K562 (cell line): ENCODE measurements around the gene MYBPC3. TPM values are rescaled to one million over a fixed set of nuclear protein-coding genes. Genes with fewer than 3 reads are reported as not detected.

Source experiments
- ATAC-seq: fragments of 200-7000 bp; cut with Tn5 transposase; 3 replicates; pipeline ENCODE4 v1.9.1; 2020; ENCODE audit warnings: moderate library complexity
- BruUV-seq: library from RNA; stranded (reverse); fragments of 400-500 nt; replicated peaks from 2 replicates; lab custom pipeline; 2021; lab: Mats Ljungman, UMichigan
- CTCF ChIA-PET: fragments of 300-600 bp; formaldehyde crosslinking; extraction: SDS; loops from one replicate; lab custom pipeline; 2021; ENCODE audit warnings: low intra/inter-chr PET ratio; lab: Yijun Ruan, JAX
- POLR2A ChIA-PET: fragments of 300-600, 350-650 bp; sonication (Branson Sonifier 250); formaldehyde crosslinking; extraction: SDS; loops from one replicate; lab custom pipeline; 2021; ENCODE audit warnings: antibody characterized with exemption, inconsistent platforms; lab: Yijun Ruan, JAX
- DNase-seq, 4 experiments: peaks; one replicate each; pipeline versions ENCODE4 v3.0.0 to v3.0.0-alpha.2; 2011 to 2018; ENCODE audit warnings: low spot score in 3 of 4, mixed read lengths in 3 of 4; ENCODE audit errors: extremely low read depth in 1 of 4
- FAIRE-seq: peaks from 2 replicates; lab custom pipeline; 2011; peaks lifted over from hg19 to GRCh38; lab: Jason Lieb, UNC
- H2AFZ ChIP-seq: 2 replicates; pipeline ENCODE4 v1.6.0; 2011; ENCODE audit warnings: low read depth, low read length, control low read depth, inconsistent platforms
- H3K27ac ChIP-seq: fragments of 200-600 bp; 3 replicates; pipeline ENCODE4 v1.8.0; 2011; ENCODE audit warnings: low read depth, mild to moderate bottlenecking, control low read depth, inconsistent platforms, low read length, moderate library complexity, mixed read lengths; ENCODE audit errors: extremely low read depth
- H3K27me3 ChIP-seq, 2 experiments: fragments of 300-600 bp in 1 of 2; 2 replicates in 1 of 2; 3 replicates in 1 of 2; pipeline versions ENCODE4 v1.6.0 to v1.8.0; 2011; ENCODE audit warnings: inconsistent platforms in 2 of 2, low read length in 2 of 2, mild to moderate bottlenecking in 1 of 2, mixed read lengths in 1 of 2, moderate library complexity in 1 of 2; ENCODE audit not compliant: control insufficient read depth in 2 of 2, insufficient read depth in 2 of 2
- H3K36me3 ChIP-seq: fragments of 300-600 bp; 3 replicates; pipeline ENCODE4 v1.8.0; 2011; ENCODE audit warnings: mild to moderate bottlenecking, low read length, inconsistent platforms; ENCODE audit not compliant: control insufficient read depth, insufficient read depth
- H3K4me1 ChIP-seq, 2 experiments: fragments of 200-600 bp in 1 of 2; replicated peaks in 1 of 2; 2 replicates in 1 of 2; 3 replicates in 1 of 2; pipeline versions ENCODE4 v1.5.1 to v1.8.0; 2011; ENCODE audit warnings: inconsistent platforms in 2 of 2, low read length in 2 of 2, mild to moderate bottlenecking in 1 of 2, mixed read lengths in 1 of 2, moderate library complexity in 1 of 2; ENCODE audit not compliant: control insufficient read depth in 2 of 2, insufficient read depth in 2 of 2
- H3K4me2 ChIP-seq: 2 replicates; pipeline ENCODE4 v1.6.1; 2011; ENCODE audit warnings: low read length, control low read depth, inconsistent platforms, mixed read lengths; ENCODE audit not compliant: insufficient read depth
- H3K4me3 ChIP-seq: fragments of 200-600 bp; sonication (generic), shearing (Covaris generic); 2 replicates; pipeline ENCODE4 v1.5.1; 2016; ENCODE audit warnings: control low read depth, inconsistent platforms
- H3K79me2 ChIP-seq: fragments of 200-600 bp; 3 replicates; pipeline ENCODE4 v1.8.0; 2011; ENCODE audit warnings: low read length, inconsistent platforms; ENCODE audit not compliant: control insufficient read depth, insufficient read depth
- H3K9ac ChIP-seq, 2 experiments: 2 replicates each; pipeline versions ENCODE4 v1.6.0 to v1.6.1; 2011; ENCODE audit warnings: low read depth in 2 of 2, low read length in 2 of 2, control low read depth in 1 of 2, inconsistent platforms in 1 of 2, mild to moderate bottlenecking in 1 of 2, mixed read lengths in 1 of 2; ENCODE audit not compliant: insufficient read depth in 1 of 2
- H3K9me1 ChIP-seq: one replicate; pipeline ENCODE4 v1.6.0; 2011; ENCODE audit warnings: inconsistent platforms, mild to moderate bottlenecking, low read length, moderate library complexity; ENCODE audit not compliant: control insufficient read depth, insufficient read depth
- H3K9me3 ChIP-seq: replicated peaks from 2 replicates; pipeline ENCODE4 v1.5.1; 2011; ENCODE audit warnings: low read depth, low read length, inconsistent platforms; ENCODE audit not compliant: control insufficient read depth, insufficient read depth
- H4K20me1 ChIP-seq: replicated peaks from 2 replicates; pipeline ENCODE4 v1.6.1; 2011; ENCODE audit warnings: low read length, inconsistent platforms, mixed read lengths; ENCODE audit not compliant: control insufficient read depth, insufficient read depth
- BCOR ChIP-seq: fragments of 450-650 bp; IDR thresholded peaks from 2 replicates; pipeline ENCODE4 v1.6.1; 2016
- BRD4 ChIP-seq: fragments of 200-600 bp; sonication (generic); IDR thresholded peaks from 2 replicates; pipeline ENCODE4 v1.6.1; 2017; ENCODE audit warnings: inconsistent platforms
- HMGN3 ChIP-seq: IDR thresholded peaks from 2 replicates; pipeline ENCODE4 v1.6.1; 2011; ENCODE audit warnings: borderline replicate concordance, low read depth, mild to moderate bottlenecking, mixed read lengths, low read length; ENCODE audit not compliant: insufficient read length; ENCODE audit errors: extremely low read depth
- MTA1 ChIP-seq: fragments of 450-650 bp; IDR thresholded peaks from 2 replicates; pipeline ENCODE4 v1.6.1; 2017; ENCODE audit warnings: borderline replicate concordance
- NR2C2 ChIP-seq, 2 experiments: fragments of 200-800 bp in 1 of 2; sonication (Bioruptor generic) in 1 of 2; sonication (generic) in 1 of 2; formaldehyde crosslinking in 1 of 2; IDR thresholded peaks; 2 replicates each; pipeline versions ENCODE4 v1.6.1 to v1.8.0; 2016 to 2022; ENCODE audit warnings: mild to moderate bottlenecking in 1 of 2, missing compliant biosample characterization in 1 of 2, missing genetic modification characterization in 1 of 2, missing genetic modification reagents in 1 of 2
- POLR2AphosphoS5 ChIP-seq: IDR thresholded peaks from 2 replicates; pipeline ENCODE4 v1.6.1; 2011; ENCODE audit warnings: mild to moderate bottlenecking, low read depth, low read length, moderate library complexity; ENCODE audit not compliant: control insufficient read depth, insufficient read depth
- TAF1 ChIP-seq: IDR thresholded peaks from 2 replicates; pipeline ENCODE4 v1.6.1; 2011; ENCODE audit warnings: mild to moderate bottlenecking, low read length, moderate library complexity; ENCODE audit not compliant: insufficient read depth, control insufficient read depth, severe bottlenecking; ENCODE audit errors: extremely low read depth
- YY1 ChIP-seq, 3 experiments: IDR thresholded peaks; 2 replicates each; pipeline ENCODE4 v1.6.1; 2011; ENCODE audit warnings: low read length in 2 of 3, mild to moderate bottlenecking in 2 of 3, moderate library complexity in 2 of 3, borderline replicate concordance in 1 of 3, control low read depth in 1 of 3, low read depth in 1 of 3; ENCODE audit not compliant: insufficient read depth in 3 of 3, insufficient replicate concordance in 2 of 3, control insufficient read depth in 1 of 3, insufficient read length in 1 of 3; ENCODE audit errors: extremely low read depth in 1 of 3
- ZBTB17 ChIP-seq: fragments of 450-650 bp; formaldehyde crosslinking; IDR thresholded peaks from 2 replicates; pipeline ENCODE4 v1.4.0; 2020; ENCODE audit warnings: mild to moderate bottlenecking
- ZNF165 ChIP-seq: fragments of 250-450 bp; sonication (Bioruptor Pico); IDR thresholded peaks from 2 replicates; pipeline ENCODE4 v1.4.0; 2020; ENCODE audit warnings: borderline replicate concordance
- ZNF217 ChIP-seq: sonication (generic); formaldehyde crosslinking; IDR thresholded peaks from 2 replicates; pipeline ENCODE4 v1.8.0; 2022; ENCODE audit warnings: mild to moderate bottlenecking, missing genetic modification reagents
- ZNF232 ChIP-seq: sonication (generic); formaldehyde crosslinking; IDR thresholded peaks from 2 replicates; pipeline ENCODE4 v1.8.0; 2022; ENCODE audit warnings: mild to moderate bottlenecking, missing genetic modification reagents
- ZNF551 ChIP-seq: fragments of 250-450 bp; sonication (Bioruptor Pico); IDR thresholded peaks from 2 replicates; pipeline ENCODE4 v1.5.0; 2021; ENCODE audit warnings: mild to moderate bottlenecking, moderate library complexity
- WGBS: fragments of 100-300 bp; shearing (Covaris generic); methylation state at CpG from one replicate; pipeline ENCODE4 v1.1.6; 2016; ENCODE audit warnings: low coverage, mixed read lengths; ENCODE audit not compliant: insufficient coverage; ENCODE audit errors: missing lambda C conversion rate; 5-methylcytosine and 5-hydroxymethylcytosine counted together
- in situ Hi-C: fragments of 300-500 bp; cut with MboI; formaldehyde crosslinking; loops from 4 replicates; pipeline ENCODE4 v1.15.0; 2018; ENCODE audit warnings: inconsistent platforms, mixed read lengths
- intact Hi-C: fragments of 100-400 bp; cut with micrococcal nuclease; formaldehyde crosslinking; loops from 2 replicates; pipeline ENCODE4 v1.14.2; 2022
- polyA plus RNA-seq, 8 experiments: library from polyadenylated mRNA; depleted of rRNA in 4 of 8; stranded (reverse) in 5 of 8; unstranded in 3 of 8; fragments of >200 nt; fragmentation: Nextera tagmentation in 2 of 8; fragmentation: Illumina TruSeq in 1 of 8; extraction: Ambion mirVana in 2 of 8; extraction: Trizol in 1 of 8; gene quantifications; 2 replicates each; pipeline versions ENCODE4 v1.2.1 to v1.2.3, GENCODE V29; 2011 to 2014; ENCODE audit warnings: inconsistent platforms in 1 of 8, missing spikeins in 1 of 8
- total RNA-seq, 7 experiments: library from RNA; depleted of rRNA in 6 of 7; stranded (reverse); fragments of >200 nt in 6 of 7; fragmentation: Illumina TruSeq in 2 of 7; extraction: Trizol in 2 of 7; gene quantifications; 2 replicates each; pipeline versions ENCODE4 v1.2.1 to v1.2.3, GENCODE V29; 2011 to 2021; ENCODE audit warnings: low replicate concordance in 1 of 7
- TF ChIP-seq, protein P1 (sequence below): fragments of 250-450 bp; sonication (Bioruptor Pico); IDR thresholded peaks from 2 replicates; pipeline ENCODE4 v1.5.0; 2021
- TF ChIP-seq, protein P2 (sequence below): fragments of 450-650 bp; conservative IDR thresholded peaks from 2 replicates; pipeline ENCODE4 v1.6.1; 2016; ENCODE audit warnings: missing genetic modification characterization, low read depth, mild to moderate bottlenecking, control low read depth, missing compliant biosample characterization
- TF ChIP-seq, protein P3 (sequence below): sonication (generic); formaldehyde crosslinking; IDR thresholded peaks from 2 replicates; pipeline ENCODE4 v1.8.0; 2023; ENCODE audit warnings: mild to moderate bottlenecking, missing genetic modification reagents

Gene MYBPC3
- total and polyA plus RNA-seq, 9 of the 15 experiments (the other 6 are each of a cell fraction or from before 2014, with no cell fraction given): 0.01 TPM; not detected in 8

DNA sequence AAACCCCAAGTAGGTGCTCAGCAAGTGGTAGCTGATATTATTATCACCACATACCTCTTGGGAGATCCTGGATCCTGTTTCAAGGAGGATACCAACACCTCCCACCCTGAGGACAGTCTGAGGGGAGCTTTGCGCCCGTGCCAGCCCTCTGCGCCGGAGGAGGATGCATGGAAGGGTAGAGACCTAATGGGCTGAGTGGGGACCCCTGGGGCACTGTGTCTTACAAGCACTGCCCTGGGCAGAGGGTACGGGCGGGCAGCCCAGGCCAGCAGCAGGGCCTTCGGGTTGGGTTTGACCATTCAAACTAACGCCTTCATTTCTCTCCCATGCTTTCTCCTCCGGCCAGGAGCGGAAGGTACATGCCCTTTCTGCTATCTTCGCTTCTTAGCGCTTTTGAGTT, 26.3 kb downstream of the MYBPC3 start (continued):
- TF ChIP-seq HMGN3 (no peak), POLR2AphosphoS5 (no peak), YY1 (IDR thresholded peaks at IDR 0.05; ENCODE audit: borderline replicate concordance in 1 of 3, control insufficient read depth in 1 of 3, extremely low read depth in 1 of 3, insufficient read depth in 3 of 3, insufficient read length in 1 of 3, insufficient replicate concordance in 2 of 3, low read depth in 1 of 3, low read length in 2 of 3) (no peak), MTA1 (no peak)
- TF ChIP-seq, all 486 proteins: peak for 0

DNA sequence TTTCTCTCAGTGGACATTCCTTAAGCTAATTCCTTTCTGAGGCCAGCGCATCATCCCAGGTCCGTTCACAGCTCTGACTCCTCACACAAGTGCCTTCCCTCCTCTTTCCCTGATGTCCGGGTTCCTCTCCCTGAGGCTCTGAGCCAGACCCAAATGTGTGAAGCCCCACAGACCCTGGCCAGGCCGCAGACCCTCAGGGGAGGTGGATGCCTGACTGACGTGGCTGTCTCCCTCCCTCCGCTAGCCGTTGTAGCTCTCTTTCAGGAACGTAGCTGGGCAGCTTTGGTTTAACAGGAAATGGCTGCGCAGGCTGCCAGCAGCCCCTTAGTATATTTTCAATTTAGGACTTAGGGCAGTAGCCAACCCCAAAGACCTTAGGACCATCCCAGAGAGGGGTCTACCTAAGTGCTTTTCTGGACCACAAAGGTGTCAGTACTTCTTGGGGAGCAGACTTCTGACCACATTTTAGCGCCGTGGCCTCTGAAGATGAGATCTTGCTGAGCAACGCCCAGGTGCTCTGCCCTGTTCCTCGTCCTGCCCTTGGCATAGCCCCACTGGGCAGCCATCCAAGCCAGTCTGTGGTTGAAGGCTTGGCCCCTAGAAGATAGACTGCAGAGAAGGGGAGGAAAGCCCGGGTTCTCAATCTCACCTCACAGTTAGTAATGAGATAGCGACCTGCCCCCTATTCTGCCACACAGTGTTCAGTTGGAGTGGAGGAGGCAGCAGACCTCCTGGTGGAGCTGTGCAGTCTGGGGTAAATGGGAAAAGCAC, 27.0 kb downstream of the MYBPC3 start:
- H3K9me3 ChIP-seq: no peaks in the 10 kb centered on the region
- H2AFZ ChIP-seq: no peak overlapping the region
- no peak overlapping the region for H3K4me2 ChIP-seq
- ATAC-seq (no peak), DNase-seq (no peak), FAIRE-seq (no peak)
- ChIA-PET CTCF (no interaction called here), POLR2A (interaction anchor here (0.9 to 1.2 kb wide), 2 partner anchors 8 to 14 kb away, joined by 3 to 4 read pairs; no protein-coding TSS in a partner anchor)
- H3K79me2 ChIP-seq: no peaks in the 10 kb centered on the region
- peak overlapping the region in 1 of 2 experiments; percentile 51; a peak in 1 of 4 replicates for H3K9ac ChIP-seq
- no peaks in the 10 kb centered on the region for H3K27me3 ChIP-seq
- in situ Hi-C loops (no loop called here), intact Hi-C loops (no loop called here)
- 85% methylated on average over 14 of the region's 15 CpGs for WGBS
- no peaks in the 10 kb centered on the region for H4K20me1 ChIP-seq
- H3K9me1 ChIP-seq: no peaks in the 10 kb centered on the region
- H3K4me1 ChIP-seq: peaks cover 0 to 3% of the 10 kb centered on the region in 2 experiments; a peak in 1 of 5 replicates
- no TSS peak for BruUV-seq
- no peak overlapping the region for H3K4me3 ChIP-seq
- H3K27ac ChIP-seq: no peak overlapping the region
- peaks cover 39% of the 10 kb centered on the region; the same call in 2 of the 3 replicates for H3K36me3 ChIP-seq
- TF ChIP-seq ZNF232 (CRISPR knock-in tag): no peak
- no peak for TF ChIP-seq ZNF217 (CRISPR knock-in tag)
- TF ChIP-seq BRD4: no peak
- TF ChIP-seq, protein P1, sequence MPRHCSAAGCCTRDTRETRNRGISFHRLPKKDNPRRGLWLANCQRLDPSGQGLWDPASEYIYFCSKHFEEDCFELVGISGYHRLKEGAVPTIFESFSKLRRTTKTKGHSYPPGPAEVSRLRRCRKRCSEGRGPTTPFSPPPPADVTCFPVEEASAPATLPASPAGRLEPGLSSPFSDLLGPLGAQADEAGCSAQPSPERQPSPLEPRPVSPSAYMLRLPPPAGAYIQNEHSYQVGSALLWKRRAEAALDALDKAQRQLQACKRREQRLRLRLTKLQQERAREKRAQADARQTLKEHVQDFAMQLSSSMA (CRISPR knock-in tag): no peak
- TF ChIP-seq ZBTB17 (CRISPR knock-in tag): no peak
- no peak for TF ChIP-seq NR2C2 (CRISPR knock-in tag; IDR thresholded peaks at IDR 0.05)
- TF ChIP-seq NR2C2 (tag; IDR thresholded peaks at IDR 0.05): no peak
- TF ChIP-seq, protein P2, sequence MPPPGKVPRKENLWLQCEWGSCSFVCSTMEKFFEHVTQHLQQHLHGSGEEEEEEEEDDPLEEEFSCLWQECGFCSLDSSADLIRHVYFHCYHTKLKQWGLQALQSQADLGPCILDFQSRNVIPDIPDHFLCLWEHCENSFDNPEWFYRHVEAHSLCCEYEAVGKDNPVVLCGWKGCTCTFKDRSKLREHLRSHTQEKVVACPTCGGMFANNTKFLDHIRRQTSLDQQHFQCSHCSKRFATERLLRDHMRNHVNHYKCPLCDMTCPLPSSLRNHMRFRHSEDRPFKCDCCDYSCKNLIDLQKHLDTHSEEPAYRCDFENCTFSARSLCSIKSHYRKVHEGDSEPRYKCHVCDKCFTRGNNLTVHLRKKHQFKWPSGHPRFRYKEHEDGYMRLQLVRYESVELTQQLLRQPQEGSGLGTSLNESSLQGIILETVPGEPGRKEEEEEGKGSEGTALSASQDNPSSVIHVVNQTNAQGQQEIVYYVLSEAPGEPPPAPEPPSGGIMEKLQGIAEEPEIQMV (tag): no peak
- TF ChIP-seq ZNF551 (CRISPR knock-in tag): no peak
- no peak for TF ChIP-seq TAF1
- no peak for TF ChIP-seq BCOR
- no peak for TF ChIP-seq ZNF165 (CRISPR knock-in tag)
- TF ChIP-seq, protein P3, sequence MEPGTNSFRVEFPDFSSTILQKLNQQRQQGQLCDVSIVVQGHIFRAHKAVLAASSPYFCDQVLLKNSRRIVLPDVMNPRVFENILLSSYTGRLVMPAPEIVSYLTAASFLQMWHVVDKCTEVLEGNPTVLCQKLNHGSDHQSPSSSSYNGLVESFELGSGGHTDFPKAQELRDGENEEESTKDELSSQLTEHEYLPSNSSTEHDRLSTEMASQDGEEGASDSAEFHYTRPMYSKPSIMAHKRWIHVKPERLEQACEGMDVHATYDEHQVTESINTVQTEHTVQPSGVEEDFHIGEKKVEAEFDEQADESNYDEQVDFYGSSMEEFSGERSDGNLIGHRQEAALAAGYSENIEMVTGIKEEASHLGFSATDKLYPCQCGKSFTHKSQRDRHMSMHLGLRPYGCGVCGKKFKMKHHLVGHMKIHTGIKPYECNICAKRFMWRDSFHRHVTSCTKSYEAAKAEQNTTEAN: no peak
